Astrocyte of the cerebellum (primary cell): ENCODE data around the gene GON4L.

ENCODE experiments used
- DNase-seq: peaks from one replicate; pipeline ENCODE4 v3.0.0-alpha.2; 2011; ENCODE audit warnings: low read depth
- H3K4me3 ChIP-seq: 2 replicates; pipeline ENCODE4 v1.5.1; 2011; ENCODE audit warnings: mild to moderate bottlenecking, low read depth, low read length, moderate library complexity
- CTCF ChIP-seq: IDR thresholded peaks from 2 replicates; pipeline ENCODE4 v1.5.1; 2012; ENCODE audit warnings: low read length, low read depth, moderate library complexity, mild to moderate bottlenecking; ENCODE audit errors: missing control alignments
- in situ Hi-C: cut with HindIII; loops from 2 replicates; pipeline ENCODE4 v1.10.0; 2017; ENCODE audit warnings: low sequenced_read_pairs

The GON4L gene

GRCh38 chr1:155831279-155831976 is 25.6 kb downstream of the GON4L start:
- no peak for DNase-seq
- in situ Hi-C loops: no loop called here
- TF ChIP-seq CTCF: no peak
- H3K4me3 ChIP-seq: no peak overlapping the region

GRCh38 chr1:155827450-155827849 is 29.6 kb downstream of the GON4L start:
- in situ Hi-C loops: no loop called here
- no peak for DNase-seq
- TF ChIP-seq CTCF: no peak
- no peak overlapping the region for H3K4me3 ChIP-seq

- H3K4me3 ChIP-seq: no peak overlapping the region
- TF ChIP-seq CTCF: no peak
- no peak for DNase-seq
- in situ Hi-C loops: no loop called here
These were observed 40.7 kb downstream of the GON4L start for GRCh38 chr1:155816351-155816750.

GRCh38 chr1:155813672-155814071 is 43.3 kb downstream of the GON4L start:
- TF ChIP-seq CTCF: no peak
- H3K4me3 ChIP-seq: no peak overlapping the region
- in situ Hi-C loops: no loop called here
- no peak for DNase-seq

GRCh38 chr1:155812878-155813277 is 44.1 kb downstream of the GON4L start:
- H3K4me3 ChIP-seq: no peak overlapping the region
- in situ Hi-C loops: no loop called here
- TF ChIP-seq CTCF: no peak
- no peak for DNase-seq

GRCh38 chr1:155809088-155809487 is 47.9 kb downstream of the GON4L start:
- TF ChIP-seq CTCF: no peak
- no peak overlapping the region for H3K4me3 ChIP-seq
- DNase-seq: no peak
- in situ Hi-C loops: no loop called here
